ENCODE measurements around the gene CCNG2. TPM values are rescaled to one million over a fixed set of nuclear protein-coding genes. Genes with fewer than 3 reads are reported as not detected.

The CCNG2 gene
- total and polyA plus RNA-seq, 10 of the 15 experiments (the other 5 are each of a cell fraction or from before 2014, with no cell fraction given): 1.9 to 70.6 (median 5.9) TPM

GRCh38 chr4:77155631-77156452 is 1.2 kb upstream of the CCNG2 start (continued):
- TF ChIP-seq ATF2 (IDR thresholded peaks at IDR 0.05; ENCODE audit: low read length) (0 out of 2 replicates have a peak, but pooled peaks have one; percentile 8), PAX8 (IDR thresholded peaks at IDR 0.05) (0 out of 2 replicates have a peak, but pooled peaks have one; percentile 71), EP300 (IDR thresholded peaks at IDR 0.05; ENCODE audit: borderline replicate concordance in 1 of 2, control insufficient read depth in 1 of 2, low read depth in 2 of 2, low read length in 2 of 2) (no peak), E2F8 (IDR thresholded peaks at IDR 0.05; ENCODE audit: low read depth, partially characterized antibody) (no peak), CBX5 (IDR thresholded peaks at IDR 0.05; ENCODE audit: low read depth) (no peak)
- TF ChIP-seq, protein P1, sequence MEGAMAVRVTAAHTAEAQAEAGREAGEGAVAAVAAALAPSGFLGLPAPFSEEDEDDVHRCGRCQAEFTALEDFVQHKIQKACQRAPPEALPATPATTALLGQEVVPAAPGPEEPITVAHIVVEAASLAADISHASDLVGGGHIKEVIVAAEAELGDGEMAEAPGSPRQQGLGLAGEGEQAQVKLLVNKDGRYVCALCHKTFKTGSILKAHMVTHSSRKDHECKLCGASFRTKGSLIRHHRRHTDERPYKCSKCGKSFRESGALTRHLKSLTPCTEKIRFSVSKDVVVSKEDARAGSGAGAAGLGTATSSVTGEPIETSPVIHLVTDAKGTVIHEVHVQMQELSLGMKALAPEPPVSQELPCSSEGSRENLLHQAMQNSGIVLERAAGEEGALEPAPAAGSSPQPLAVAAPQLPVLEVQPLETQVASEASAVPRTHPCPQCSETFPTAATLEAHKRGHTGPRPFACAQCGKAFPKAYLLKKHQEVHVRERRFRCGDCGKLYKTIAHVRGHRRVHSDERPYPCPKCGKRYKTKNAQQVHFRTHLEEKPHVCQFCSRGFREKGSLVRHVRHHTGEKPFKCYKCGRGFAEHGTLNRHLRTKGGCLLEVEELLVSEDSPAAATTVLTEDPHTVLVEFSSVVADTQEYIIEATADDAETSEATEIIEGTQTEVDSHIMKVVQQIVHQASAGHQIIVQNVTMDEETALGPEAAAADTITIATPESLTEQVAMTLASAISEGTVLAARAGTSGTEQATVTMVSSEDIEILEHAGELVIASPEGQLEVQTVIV (IDR thresholded peaks at IDR 0.05; ENCODE audit: borderline replicate concordance, partially characterized antibody): no peak

Data from GM12878 (cell line).